ENCODE measurements around the gene CALML4. TPM values are rescaled to one million over a fixed set of nuclear protein-coding genes. Genes with fewer than 3 reads are reported as not detected.
A peak's percentile ranks its signal among the peaks of the same experiment; 100 is the strongest.

The CALML4 gene
- total RNA-seq, 3 donors from 2014 or later (not counting 1 experiment from before 2014, with no cell fraction given): 2.1 to 3.9 (median 3.7) TPM

DNA sequence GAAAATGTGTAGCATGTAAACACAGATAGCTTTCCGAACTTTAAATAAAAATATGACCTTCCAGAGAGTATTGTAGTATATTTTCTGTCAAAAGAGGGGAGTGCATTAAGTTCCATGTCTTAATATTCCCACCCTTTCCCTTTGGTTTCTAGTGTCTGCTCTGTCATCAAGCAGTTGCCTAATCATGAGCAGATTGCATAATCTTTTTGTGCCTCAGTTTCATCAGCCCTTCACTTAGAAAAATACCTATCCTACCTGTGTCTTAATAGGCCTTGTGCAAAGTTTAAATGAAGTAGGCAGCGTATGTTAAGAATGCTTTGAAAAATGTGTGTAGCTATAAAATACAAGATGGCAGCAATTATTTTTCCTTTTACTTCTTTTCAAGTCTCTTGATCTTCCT lies 52.8 kb downstream of the CALML4 start:
- ATAC-seq (no peak), DNase-seq (no peak)
- Histone ChIP-seq H3K27ac (ENCODE audit: low read length) (no peak overlapping the region), H3K9me3 (ENCODE audit: control insufficient read depth, insufficient read depth, low read length) (no peaks in the 10 kb centered on the region), H3K27me3 (ENCODE audit: control insufficient read depth, insufficient read depth, low read length) (no peaks in the 10 kb centered on the region), H3K4me3 (ENCODE audit: low read length) (no peak overlapping the region), H3K36me3 (ENCODE audit: control insufficient read depth, insufficient read depth, low read length) (peaks cover 36% of the 10 kb centered on the region), H3K4me1 (ENCODE audit: control insufficient read depth, insufficient read depth, low read length) (no peaks in the 10 kb centered on the region)
- intact Hi-C loops (cut with micrococcal nuclease): no loop called here
- H3K36me3 Mint-ChIP-seq: peaks cover 6% of the 10 kb centered on the region
- H3K27me3 Mint-ChIP-seq (ENCODE audit: low read depth in 2 of 2): no peaks in the 10 kb centered on the region
- no peak overlapping the region for H3K4me3 Mint-ChIP-seq
- peak overlapping the region in 1 of 2 donors; percentile 50 for H3K27ac Mint-ChIP-seq
- H3K4me1 Mint-ChIP-seq: peaks cover 18 to 19% of the 10 kb centered on the region in 2 donors
- WGBS (ENCODE audit: insufficient coverage): no CpG with 5 or more reads among the region's 2 CpGs
- TF ChIP-seq, protein P1, sequence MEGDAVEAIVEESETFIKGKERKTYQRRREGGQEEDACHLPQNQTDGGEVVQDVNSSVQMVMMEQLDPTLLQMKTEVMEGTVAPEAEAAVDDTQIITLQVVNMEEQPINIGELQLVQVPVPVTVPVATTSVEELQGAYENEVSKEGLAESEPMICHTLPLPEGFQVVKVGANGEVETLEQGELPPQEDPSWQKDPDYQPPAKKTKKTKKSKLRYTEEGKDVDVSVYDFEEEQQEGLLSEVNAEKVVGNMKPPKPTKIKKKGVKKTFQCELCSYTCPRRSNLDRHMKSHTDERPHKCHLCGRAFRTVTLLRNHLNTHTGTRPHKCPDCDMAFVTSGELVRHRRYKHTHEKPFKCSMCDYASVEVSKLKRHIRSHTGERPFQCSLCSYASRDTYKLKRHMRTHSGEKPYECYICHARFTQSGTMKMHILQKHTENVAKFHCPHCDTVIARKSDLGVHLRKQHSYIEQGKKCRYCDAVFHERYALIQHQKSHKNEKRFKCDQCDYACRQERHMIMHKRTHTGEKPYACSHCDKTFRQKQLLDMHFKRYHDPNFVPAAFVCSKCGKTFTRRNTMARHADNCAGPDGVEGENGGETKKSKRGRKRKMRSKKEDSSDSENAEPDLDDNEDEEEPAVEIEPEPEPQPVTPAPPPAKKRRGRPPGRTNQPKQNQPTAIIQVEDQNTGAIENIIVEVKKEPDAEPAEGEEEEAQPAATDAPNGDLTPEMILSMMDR (IDR thresholded peaks at IDR 0.05): no peak
- no peaks in the 10 kb centered on the region for H3K9me3 Mint-ChIP-seq

DNA sequence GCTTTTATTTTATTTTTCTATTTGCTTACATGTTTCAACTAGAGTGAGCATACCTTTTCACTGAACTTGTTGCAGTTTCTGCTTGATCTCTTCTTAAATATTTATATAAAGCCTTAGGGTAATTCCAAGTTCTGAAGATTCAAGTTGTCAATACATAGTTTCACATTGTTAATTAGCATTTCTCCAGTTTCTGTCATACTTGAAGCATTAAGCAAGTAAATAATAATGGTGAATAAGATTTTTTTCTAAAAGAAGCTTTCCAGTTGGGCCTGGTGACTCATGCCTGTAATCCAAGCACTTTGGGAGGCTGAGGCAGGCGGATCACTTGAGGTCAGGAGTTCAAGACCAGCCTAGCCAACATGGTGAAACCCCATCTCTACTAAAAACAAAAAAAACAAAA lies 53.9 kb downstream of the CALML4 start:
- DNase-seq (no peak), ATAC-seq (no peak)
- H3K4me1 ChIP-seq (ENCODE audit: control insufficient read depth, insufficient read depth, low read length): no peaks in the 10 kb centered on the region
- peaks cover 6% of the 10 kb centered on the region for H3K36me3 Mint-ChIP-seq
- H3K4me3 ChIP-seq (ENCODE audit: low read length): no peak overlapping the region
- intact Hi-C loops (cut with micrococcal nuclease): no loop called here
- TF ChIP-seq, protein P1 (IDR thresholded peaks at IDR 0.05): no peak
- H3K9me3 Mint-ChIP-seq: no peaks in the 10 kb centered on the region
- H3K27me3 Mint-ChIP-seq (ENCODE audit: low read depth in 2 of 2): no peaks in the 10 kb centered on the region
- no peak overlapping the region for H3K4me3 Mint-ChIP-seq
- H3K9me3 ChIP-seq (ENCODE audit: control insufficient read depth, insufficient read depth, low read length): no peaks in the 10 kb centered on the region
- H3K27ac ChIP-seq (ENCODE audit: low read length): no peak overlapping the region
- H3K27me3 ChIP-seq (ENCODE audit: control insufficient read depth, insufficient read depth, low read length): no peaks in the 10 kb centered on the region
- peaks cover 18 to 25% of the 10 kb centered on the region in 2 donors for H3K4me1 Mint-ChIP-seq
- H3K27ac Mint-ChIP-seq: no peak overlapping the region
- WGBS (ENCODE audit: insufficient coverage): 100% methylated on average over 1 of the region's 1 CpG
- H3K36me3 ChIP-seq (ENCODE audit: control insufficient read depth, insufficient read depth, low read length): peaks cover 42% of the 10 kb centered on the region

DNA sequence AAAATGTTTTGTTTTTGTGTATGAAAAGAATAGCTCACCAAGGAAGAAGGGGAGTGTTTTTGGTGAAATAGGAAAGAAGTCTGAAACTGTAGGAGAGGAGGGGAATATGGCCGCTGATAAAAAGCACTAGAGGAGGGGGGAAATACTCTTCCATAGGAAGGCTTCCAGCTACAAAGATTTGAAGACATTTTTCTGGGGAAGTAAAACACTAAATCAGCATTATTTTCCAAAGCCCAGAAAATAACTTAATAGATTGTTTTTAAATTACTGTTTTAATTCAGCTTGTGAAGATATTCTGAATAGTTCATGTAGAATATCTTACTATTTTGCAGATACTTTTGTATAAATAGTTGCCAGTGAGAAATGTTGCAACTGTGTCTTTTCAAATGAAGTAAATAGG lies 54.9 kb downstream of the CALML4 start:
- no peak overlapping the region for H3K4me3 Mint-ChIP-seq
- intact Hi-C loops (cut with micrococcal nuclease): no loop called here

DNA sequence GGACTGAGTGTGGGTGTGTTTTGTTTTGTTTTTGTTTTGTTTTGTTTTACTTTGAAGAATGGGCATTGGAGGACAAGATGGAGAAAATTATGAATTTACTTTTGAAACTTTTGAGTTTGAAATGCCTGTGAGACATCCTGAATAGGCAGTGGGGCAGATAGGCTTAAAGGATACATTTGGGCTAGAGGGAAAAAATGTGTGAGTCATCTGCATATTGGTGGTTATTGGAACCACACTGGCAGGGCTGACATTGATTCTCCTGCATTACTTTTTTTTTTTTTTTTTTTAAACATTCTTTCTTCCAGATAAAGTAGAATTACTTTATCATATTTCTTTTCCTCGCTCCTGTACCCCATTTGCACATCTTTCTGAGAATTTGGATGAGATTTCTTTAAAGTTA lies 56.1 kb downstream of the CALML4 start:
- no peaks in the 10 kb centered on the region for H3K4me1 ChIP-seq (ENCODE audit: control insufficient read depth, insufficient read depth, low read length)
- H3K27me3 ChIP-seq (ENCODE audit: control insufficient read depth, insufficient read depth, low read length): no peaks in the 10 kb centered on the region
- no CpG with 5 or more reads among the region's 1 CpG for WGBS (ENCODE audit: insufficient coverage)
- H3K36me3 ChIP-seq (ENCODE audit: control insufficient read depth, insufficient read depth, low read length): peaks cover 33% of the 10 kb centered on the region
- no peaks in the 10 kb centered on the region for H3K9me3 Mint-ChIP-seq
- H3K27me3 Mint-ChIP-seq (ENCODE audit: low read depth in 2 of 2): no peaks in the 10 kb centered on the region
- ATAC-seq: no peak
- H3K27ac Mint-ChIP-seq: peak overlapping the region in 1 of 2 donors; percentile 35
- TF ChIP-seq, protein P1 (IDR thresholded peaks at IDR 0.05): no peak
- H3K27ac ChIP-seq (ENCODE audit: low read length): no peak overlapping the region
- intact Hi-C loops (cut with micrococcal nuclease): no loop called here
- no peaks in the 10 kb centered on the region for H3K9me3 ChIP-seq (ENCODE audit: control insufficient read depth, insufficient read depth, low read length)
- no peak overlapping the region for H3K4me3 Mint-ChIP-seq
- peaks cover 23 to 28% of the 10 kb centered on the region in 2 donors for H3K4me1 Mint-ChIP-seq
- peaks cover 2% of the 10 kb centered on the region for H3K36me3 Mint-ChIP-seq
- no peak overlapping the region for H3K4me3 ChIP-seq (ENCODE audit: low read length)
- DNase-seq: no peak

More for the DNA sequence above, 54.9 kb downstream of the CALML4 start:
- Histone ChIP-seq H3K4me1 (ENCODE audit: control insufficient read depth, insufficient read depth, low read length) (no peaks in the 10 kb centered on the region), H3K27ac (ENCODE audit: low read length) (no peak overlapping the region), H3K9me3 (ENCODE audit: control insufficient read depth, insufficient read depth, low read length) (no peaks in the 10 kb centered on the region), H3K36me3 (ENCODE audit: control insufficient read depth, insufficient read depth, low read length) (peaks cover 38% of the 10 kb centered on the region), H3K27me3 (ENCODE audit: control insufficient read depth, insufficient read depth, low read length) (no peaks in the 10 kb centered on the region), H3K4me3 (ENCODE audit: low read length) (no peak overlapping the region)
- Mint-ChIP-seq H3K27ac (no peak overlapping the region), H3K27me3 (ENCODE audit: low read depth in 2 of 2) (no peaks in the 10 kb centered on the region), H3K36me3 (peaks cover 6% of the 10 kb centered on the region), H3K9me3 (no peaks in the 10 kb centered on the region), H3K4me1 (peaks cover 18 to 25% of the 10 kb centered on the region in 2 donors)
- DNase-seq: no peak
- TF ChIP-seq, protein P1 (IDR thresholded peaks at IDR 0.05): no peak
- ATAC-seq: no peak
- 86% methylated on average over 1 of the region's 1 CpG for WGBS (ENCODE audit: insufficient coverage)
